Measurements from ENCODE around the gene CTRB2.

DNA sequence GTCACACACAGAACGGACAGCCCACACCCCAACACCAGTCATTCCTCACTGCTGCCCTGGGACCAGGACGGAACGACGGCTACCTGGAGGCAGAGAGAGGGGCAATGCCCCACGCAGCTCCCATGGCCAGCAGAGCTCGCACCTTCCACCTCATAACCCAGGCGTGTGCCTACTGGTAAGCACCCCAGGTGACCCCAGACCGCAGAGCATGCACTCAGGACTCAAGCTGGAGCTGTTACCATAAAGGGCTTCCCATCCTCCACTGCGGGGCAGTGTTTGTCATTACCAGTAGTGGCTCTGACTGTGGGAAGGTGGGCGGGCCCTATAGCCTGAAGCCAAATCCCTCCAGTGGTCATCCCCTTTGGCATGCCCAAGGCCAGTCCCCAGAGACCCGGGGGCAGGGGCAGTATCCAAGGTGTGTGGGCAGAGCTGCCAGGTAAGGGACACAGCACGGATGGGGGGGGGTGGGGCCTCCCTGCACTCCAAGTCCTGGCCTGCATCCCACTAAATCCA, 49.2 kb upstream of the CTRB2 start:
- TF ChIP-seq, protein P1, sequence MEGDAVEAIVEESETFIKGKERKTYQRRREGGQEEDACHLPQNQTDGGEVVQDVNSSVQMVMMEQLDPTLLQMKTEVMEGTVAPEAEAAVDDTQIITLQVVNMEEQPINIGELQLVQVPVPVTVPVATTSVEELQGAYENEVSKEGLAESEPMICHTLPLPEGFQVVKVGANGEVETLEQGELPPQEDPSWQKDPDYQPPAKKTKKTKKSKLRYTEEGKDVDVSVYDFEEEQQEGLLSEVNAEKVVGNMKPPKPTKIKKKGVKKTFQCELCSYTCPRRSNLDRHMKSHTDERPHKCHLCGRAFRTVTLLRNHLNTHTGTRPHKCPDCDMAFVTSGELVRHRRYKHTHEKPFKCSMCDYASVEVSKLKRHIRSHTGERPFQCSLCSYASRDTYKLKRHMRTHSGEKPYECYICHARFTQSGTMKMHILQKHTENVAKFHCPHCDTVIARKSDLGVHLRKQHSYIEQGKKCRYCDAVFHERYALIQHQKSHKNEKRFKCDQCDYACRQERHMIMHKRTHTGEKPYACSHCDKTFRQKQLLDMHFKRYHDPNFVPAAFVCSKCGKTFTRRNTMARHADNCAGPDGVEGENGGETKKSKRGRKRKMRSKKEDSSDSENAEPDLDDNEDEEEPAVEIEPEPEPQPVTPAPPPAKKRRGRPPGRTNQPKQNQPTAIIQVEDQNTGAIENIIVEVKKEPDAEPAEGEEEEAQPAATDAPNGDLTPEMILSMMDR (IDR thresholded peaks at IDR 0.05; ENCODE audit: low read length) = no peak; the same call in 1 of the 2 replicates
- TF ChIP-seq EZH2 (IDR thresholded peaks at IDR 0.05; ENCODE audit: borderline replicate concordance, low read length) = no peak
